Uterus (tissue), 2 donors: Measurements from ENCODE around the gene MAN1B1.

Experiments
- POLR2A ChIP-seq, 2 donors: fragments of 450-650 bp; IDR thresholded peaks; one replicate each; pipeline ENCODE4 v1.6.1; 2016; ENCODE audit warnings: antibody characterized with exemption in 2 of 2, mild to moderate bottlenecking in 1 of 2, moderate library complexity in 1 of 2
- TF ChIP-seq, protein P1 (sequence below), 4 experiments: fragments of 200-600 bp in 2 of 4; fragments of 450-650 bp in 2 of 4; sonication (generic) in 2 of 4; IDR thresholded peaks; one replicate each; pipeline ENCODE4 v1.5.1; 2016 to 2019; ENCODE audit warnings: antibody characterized with exemption in 4 of 4, mild to moderate bottlenecking in 2 of 4, moderate library complexity in 1 of 4

DNA sequence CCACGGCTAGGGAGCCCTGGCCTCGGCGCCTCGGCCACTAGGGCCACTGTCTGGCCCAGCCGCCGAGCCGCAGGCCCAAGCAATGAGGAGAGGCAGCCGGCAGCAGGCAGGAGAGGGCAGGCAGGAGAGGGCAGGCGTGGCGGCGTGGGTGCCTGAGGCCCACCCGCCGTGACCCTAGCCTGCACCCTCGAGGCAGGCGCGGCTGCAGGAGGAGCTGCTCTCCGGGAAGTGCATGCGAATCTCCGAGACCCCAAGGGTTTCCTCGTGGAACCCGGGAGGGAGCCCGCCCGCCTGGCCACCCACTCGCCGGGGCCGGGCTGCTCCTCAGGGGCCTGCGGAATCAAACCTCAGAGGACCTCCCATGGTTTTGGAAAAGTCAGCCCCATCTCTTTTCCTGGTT, 61.5 kb downstream of the MAN1B1 start:
- TF ChIP-seq POLR2A (IDR thresholded peaks at IDR 0.05): no peak
- TF ChIP-seq, protein P1, sequence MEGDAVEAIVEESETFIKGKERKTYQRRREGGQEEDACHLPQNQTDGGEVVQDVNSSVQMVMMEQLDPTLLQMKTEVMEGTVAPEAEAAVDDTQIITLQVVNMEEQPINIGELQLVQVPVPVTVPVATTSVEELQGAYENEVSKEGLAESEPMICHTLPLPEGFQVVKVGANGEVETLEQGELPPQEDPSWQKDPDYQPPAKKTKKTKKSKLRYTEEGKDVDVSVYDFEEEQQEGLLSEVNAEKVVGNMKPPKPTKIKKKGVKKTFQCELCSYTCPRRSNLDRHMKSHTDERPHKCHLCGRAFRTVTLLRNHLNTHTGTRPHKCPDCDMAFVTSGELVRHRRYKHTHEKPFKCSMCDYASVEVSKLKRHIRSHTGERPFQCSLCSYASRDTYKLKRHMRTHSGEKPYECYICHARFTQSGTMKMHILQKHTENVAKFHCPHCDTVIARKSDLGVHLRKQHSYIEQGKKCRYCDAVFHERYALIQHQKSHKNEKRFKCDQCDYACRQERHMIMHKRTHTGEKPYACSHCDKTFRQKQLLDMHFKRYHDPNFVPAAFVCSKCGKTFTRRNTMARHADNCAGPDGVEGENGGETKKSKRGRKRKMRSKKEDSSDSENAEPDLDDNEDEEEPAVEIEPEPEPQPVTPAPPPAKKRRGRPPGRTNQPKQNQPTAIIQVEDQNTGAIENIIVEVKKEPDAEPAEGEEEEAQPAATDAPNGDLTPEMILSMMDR (IDR thresholded peaks at IDR 0.05): no peak
